Mesendoderm (in vitro differentiated cells): ENCODE data around the gene CAPZB.

Source experiments
- DNase-seq: peaks from one replicate; pipeline ENCODE4 v3.0.0; 2013
- H2AK5ac ChIP-seq: 2 replicates; pipeline ENCODE4 v1.6.1; 2013; ENCODE audit warnings: low read length, inconsistent platforms
- H2BK120ac ChIP-seq: 2 replicates; pipeline ENCODE4 v1.6.1; 2013; ENCODE audit warnings: low read depth, mild to moderate bottlenecking, low read length, moderate library complexity, mixed read lengths
- H2BK15ac ChIP-seq: replicated peaks from 2 replicates; pipeline ENCODE4 v1.6.1; 2013; ENCODE audit warnings: low read depth, mild to moderate bottlenecking, moderate library complexity
- H2BK5ac ChIP-seq: 2 replicates; pipeline ENCODE4 v1.6.1; 2013; ENCODE audit warnings: low read length, inconsistent platforms
- H3K18ac ChIP-seq: 2 replicates; pipeline ENCODE4 v1.6.1; 2013; ENCODE audit warnings: mild to moderate bottlenecking, low read length, mixed read lengths
- H3K23ac ChIP-seq: one replicate; pipeline ENCODE4 v1.6.1; 2013; ENCODE audit warnings: low read length
- H3K27ac ChIP-seq: 2 replicates; pipeline ENCODE4 v1.5.1; 2013; ENCODE audit warnings: low read depth, mild to moderate bottlenecking, inconsistent platforms, low read length, moderate library complexity
- H3K27me3 ChIP-seq: 2 replicates; pipeline ENCODE4 v1.6.1; 2013; ENCODE audit warnings: low read length, control low read depth, mild to moderate bottlenecking, inconsistent platforms; ENCODE audit not compliant: insufficient read depth, poor library complexity
- H3K36me3 ChIP-seq: 2 replicates; pipeline ENCODE4 v1.6.1; 2013; ENCODE audit warnings: low read length, inconsistent platforms; ENCODE audit not compliant: control insufficient read depth, insufficient read depth
- H3K4ac ChIP-seq: one replicate; pipeline ENCODE4 v1.6.1; 2013; ENCODE audit warnings: low read depth, mild to moderate bottlenecking, low read length, moderate library complexity
- H3K4me1 ChIP-seq: 2 replicates; pipeline ENCODE4 v1.6.1; 2013; ENCODE audit warnings: low read depth, low read length, inconsistent platforms; ENCODE audit not compliant: control insufficient read depth
- H3K4me2 ChIP-seq: 2 replicates; pipeline ENCODE4 v1.6.1; 2013; ENCODE audit warnings: low read length
- H3K4me3 ChIP-seq: 2 replicates; pipeline ENCODE4 v1.5.1; 2013; ENCODE audit warnings: mild to moderate bottlenecking, low read length
- H3K56ac ChIP-seq: one replicate; pipeline ENCODE4 v1.6.1; 2013; ENCODE audit warnings: low read length
- H3K79me1 ChIP-seq: 2 replicates; pipeline ENCODE4 v1.6.1; 2013; ENCODE audit warnings: low read length, inconsistent platforms
- H3K79me2 ChIP-seq: 2 replicates; pipeline ENCODE4 v1.6.1; 2013; ENCODE audit warnings: mild to moderate bottlenecking, low read length; ENCODE audit not compliant: control insufficient read depth, insufficient read depth
- H3K9ac ChIP-seq: 2 replicates; pipeline ENCODE4 v1.6.1; 2013; ENCODE audit warnings: low read length, inconsistent platforms
- H4K5ac ChIP-seq: one replicate; pipeline ENCODE4 v1.6.1; 2013; ENCODE audit warnings: low read length
- H4K8ac ChIP-seq: one replicate; pipeline ENCODE4 v1.6.1; 2013; ENCODE audit warnings: low read depth, mild to moderate bottlenecking, control low read depth, low read length, moderate library complexity
- WGBS: extraction: QIAGEN DNeasy Blood & Tissue Kit; methylation state at CpG from one replicate; pipeline ENCODE4 v1.1.7; 2013; ENCODE audit warnings: low lambda C conversion rate, missing lambda C conversion rate; ENCODE audit not compliant: insufficient coverage; ENCODE audit errors: extremely low coverage; 5-methylcytosine and 5-hydroxymethylcytosine counted together

CAPZB gene

GRCh38 chr1:19373211-19374082 lies 111.9 kb downstream of the CAPZB start:
- Histone ChIP-seq H3K4ac (no peak overlapping the region), H2AK5ac (no peak overlapping the region), H4K5ac (no peak overlapping the region), H3K9ac (no peak overlapping the region), H2BK120ac (no peak overlapping the region), H3K79me2 (peaks cover 1% of the 10 kb centered on the region), H3K18ac (no peak overlapping the region), H4K8ac (no peak overlapping the region), H3K56ac (no peak overlapping the region), H3K4me1 (no peaks in the 10 kb centered on the region), H3K79me1 (peaks cover 14% of the 10 kb centered on the region), H3K4me2 (no peak overlapping the region), H3K36me3 (peaks cover 2% of the 10 kb centered on the region), H3K27ac (no peak overlapping the region), H2BK15ac (no peak overlapping the region), H3K4me3 (no peak overlapping the region), H3K27me3 (no peaks in the 10 kb centered on the region), H2BK5ac (no peak overlapping the region), H3K23ac (no peak overlapping the region)
- WGBS = no CpG with 5 or more reads among the region's 15 CpGs
- no peak for DNase-seq

GRCh38 chr1:19372602-19373001 lies 112.7 kb downstream of the CAPZB start:
- Histone ChIP-seq H3K4me2 (no peak overlapping the region), H3K4me3 (no peak overlapping the region), H3K79me2 (peaks cover 1% of the 10 kb centered on the region), H3K27me3 (no peaks in the 10 kb centered on the region), H3K36me3 (no peaks in the 10 kb centered on the region), H4K5ac (no peak overlapping the region), H3K79me1 (peaks cover 14% of the 10 kb centered on the region), H3K4ac (no peak overlapping the region), H2BK15ac (no peak overlapping the region), H3K4me1 (no peaks in the 10 kb centered on the region), H3K9ac (no peak overlapping the region), H2BK120ac (no peak overlapping the region), H2AK5ac (no peak overlapping the region), H4K8ac (no peak overlapping the region), H2BK5ac (no peak overlapping the region), H3K23ac (no peak overlapping the region), H3K18ac (no peak overlapping the region), H3K27ac (no peak overlapping the region), H3K56ac (no peak overlapping the region)
- no CpG with 5 or more reads among the region's 7 CpGs for WGBS
- no peak for DNase-seq

DNA sequence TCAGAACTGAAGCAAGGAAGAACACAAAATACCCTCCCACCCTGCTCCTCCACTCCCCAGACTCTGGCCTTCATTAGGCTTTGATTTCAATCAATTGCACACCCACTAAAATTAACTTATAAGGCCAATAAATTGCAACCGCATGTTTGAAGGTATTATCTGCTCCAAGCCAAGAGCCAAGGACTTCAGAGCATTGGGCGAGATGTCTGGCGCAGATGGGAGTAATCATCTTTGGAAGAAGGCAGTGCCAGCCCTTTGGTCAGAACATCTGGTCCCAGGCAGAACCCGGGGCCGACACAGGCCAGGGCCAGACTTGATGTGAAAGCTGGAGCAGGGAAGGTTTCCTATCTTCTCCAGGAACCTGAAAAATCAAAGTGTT lies 113.2 kb downstream of the CAPZB start:
- Histone ChIP-seq H3K79me1 (peaks cover 17% of the 10 kb centered on the region), H3K79me2 (peaks cover 1% of the 10 kb centered on the region), H3K27ac (no peak overlapping the region), H4K5ac (no peak overlapping the region), H3K18ac (no peak overlapping the region), H3K23ac (no peak overlapping the region), H3K4ac (no peak overlapping the region), H3K27me3 (no peaks in the 10 kb centered on the region), H2AK5ac (no peak overlapping the region), H4K8ac (no peak overlapping the region), H3K4me1 (no peaks in the 10 kb centered on the region), H3K4me3 (no peak overlapping the region), H2BK15ac (no peak overlapping the region), H3K36me3 (no peaks in the 10 kb centered on the region), H3K4me2 (no peak overlapping the region), H2BK120ac (no peak overlapping the region), H3K9ac (no peak overlapping the region), H2BK5ac (no peak overlapping the region), H3K56ac (no peak overlapping the region)
- DNase-seq = no peak
- WGBS = no CpG with 5 or more reads among the region's 5 CpGs

DNA sequence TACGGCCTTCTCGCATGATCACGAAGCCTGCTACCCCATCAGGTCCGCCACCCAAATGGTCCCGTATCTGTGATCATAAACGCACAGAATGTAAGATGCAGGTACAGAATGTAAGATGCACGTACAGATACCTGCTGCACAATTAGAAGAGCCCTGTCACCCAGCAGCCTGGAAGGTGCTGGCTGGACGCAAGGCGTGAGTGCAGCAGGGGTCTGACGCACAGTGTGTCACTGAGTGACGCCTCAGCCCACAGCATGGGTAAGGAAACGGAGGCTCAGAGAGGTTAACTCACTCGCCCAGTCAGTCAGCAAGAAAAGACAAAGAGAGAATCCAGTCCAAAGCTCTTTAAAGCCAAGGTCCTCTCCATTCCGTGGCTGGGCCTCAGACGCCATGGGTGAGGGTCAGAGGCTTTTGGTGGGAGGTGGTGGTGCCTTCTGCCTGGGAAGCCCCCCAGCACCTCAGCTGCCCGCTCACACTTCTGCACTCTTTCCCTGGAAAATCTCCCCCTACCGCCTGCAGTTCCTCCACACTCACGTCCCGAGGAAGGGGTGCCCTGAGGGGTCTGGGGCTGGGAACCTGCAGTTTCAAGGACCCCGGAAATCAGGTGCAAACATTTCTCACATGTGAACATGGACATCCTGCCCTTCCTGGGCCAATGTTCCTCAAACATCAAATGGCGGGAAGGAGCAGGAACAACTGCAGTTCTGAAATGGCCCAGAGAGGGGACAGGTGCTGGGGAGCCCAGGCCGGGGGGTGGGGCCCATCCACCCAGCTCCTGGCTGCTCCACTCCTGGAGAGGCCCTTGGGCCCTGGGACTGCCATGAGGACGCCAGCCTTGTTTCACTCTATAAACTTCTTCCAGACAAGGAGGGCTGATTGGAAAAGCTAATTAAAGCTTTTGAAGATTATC lies 113.9 kb downstream of the CAPZB start:
- no CpG with 5 or more reads among the region's 23 CpGs for WGBS
- H3K56ac ChIP-seq = no peak overlapping the region
- H2BK5ac ChIP-seq = no peak overlapping the region
- no peak overlapping the region for H3K4ac ChIP-seq
- no peak overlapping the region for H3K9ac ChIP-seq
- H3K4me2 ChIP-seq = no peak overlapping the region
- no peak overlapping the region for H4K5ac ChIP-seq
- no peak overlapping the region for H4K8ac ChIP-seq
- H3K79me2 ChIP-seq = peaks cover 1% of the 10 kb centered on the region
- H3K27me3 ChIP-seq = no peaks in the 10 kb centered on the region
- H3K27ac ChIP-seq = no peak overlapping the region
- H2BK15ac ChIP-seq = no peak overlapping the region
- no peak overlapping the region for H3K4me3 ChIP-seq
- H3K18ac ChIP-seq = no peak overlapping the region
- H2AK5ac ChIP-seq = no peak overlapping the region
- H3K23ac ChIP-seq = no peak overlapping the region
- H2BK120ac ChIP-seq = no peak overlapping the region
- no peak for DNase-seq
- H3K36me3 ChIP-seq = no peaks in the 10 kb centered on the region
- H3K79me1 ChIP-seq = peaks cover 19% of the 10 kb centered on the region
- H3K4me1 ChIP-seq = no peaks in the 10 kb centered on the region

- Histone ChIP-seq H3K27ac (no peak overlapping the region), H3K4me2 (no peak overlapping the region), H3K36me3 (no peaks in the 10 kb centered on the region), H3K79me1 (peaks cover 21% of the 10 kb centered on the region), H4K8ac (no peak overlapping the region), H2BK5ac (no peak overlapping the region), H3K9ac (no peak overlapping the region), H4K5ac (no peak overlapping the region), H3K23ac (no peak overlapping the region), H3K18ac (no peak overlapping the region), H3K4me3 (no peak overlapping the region), H3K4me1 (no peaks in the 10 kb centered on the region), H2BK15ac (no peak overlapping the region), H2AK5ac (no peak overlapping the region), H3K4ac (no peak overlapping the region), H3K56ac (no peak overlapping the region), H3K27me3 (no peaks in the 10 kb centered on the region), H2BK120ac (no peak overlapping the region), H3K79me2 (peaks cover 1% of the 10 kb centered on the region)
- no peak for DNase-seq
- no CpG with 5 or more reads among the region's 13 CpGs for WGBS
These were observed 114.7 kb downstream of the CAPZB start for GRCh38 chr1:19370453-19371170.
